Transverse colon (tissue), 4 donors: ENCODE measurements around the gene AIF1L. TPM values are rescaled to one million over a fixed set of nuclear protein-coding genes. Genes with fewer than 3 reads are reported as not detected.
"Not testable (repeated sequence)": the region's sequence is repeated elsewhere in the genome, so short reads cannot be mapped to it uniquely, and the experiment has no call there.

Experiments
- DNase-seq: peaks from one replicate; pipeline ENCODE4 v3.0.0-alpha.2; 2019
- H3K27ac ChIP-seq, 4 donors: fragments of 200-600 bp; sonication (generic); 2 replicates each; pipeline ENCODE4 v1.5.1; 2016 to 2018; ENCODE audit warnings: inconsistent platforms in 4 of 4
- H3K27me3 ChIP-seq: fragments of 200-600 bp; sonication (generic); 2 replicates; pipeline ENCODE4 v1.5.1; 2017; ENCODE audit warnings: inconsistent platforms
- H3K36me3 ChIP-seq, 4 donors: fragments of 200-600 bp; sonication (generic); 2 replicates each; pipeline ENCODE4 v1.5.1; 2017 to 2019; ENCODE audit warnings: inconsistent platforms in 4 of 4
- H3K4me1 ChIP-seq, 4 donors: fragments of 200-600 bp; sonication (generic); 2 replicates each; pipeline ENCODE4 v1.5.1; 2017 to 2020; ENCODE audit warnings: inconsistent platforms in 4 of 4
- H3K4me3 ChIP-seq, 4 donors: fragments of 200-600 bp; sonication (generic); 1 replicate in 1 of 4; 2 replicates in 3 of 4; pipeline versions ENCODE4 v1.5.1 to v1.6.1; 2017 to 2019; ENCODE audit warnings: inconsistent platforms in 4 of 4
- H3K9me3 ChIP-seq, 2 donors: fragments of 200-600 bp; sonication (generic); 2 replicates each; pipeline ENCODE4 v1.5.1; 2017 to 2019; ENCODE audit warnings: inconsistent platforms in 2 of 2
- CTCF ChIP-seq, 5 experiments: fragments of 200-600 bp in 3 of 5; fragments of 450-650 bp in 2 of 5; sonication (generic) in 3 of 5; IDR thresholded peaks; 1 replicate in 2 of 5; 2 replicates in 3 of 5; pipeline ENCODE4 v1.5.1; 2016 to 2017; ENCODE audit warnings: antibody characterized with exemption in 5 of 5, inconsistent platforms in 3 of 5, mild to moderate bottlenecking in 2 of 5, moderate library complexity in 1 of 5
- EP300 ChIP-seq: sonication (generic); formaldehyde crosslinking; IDR thresholded peaks from one replicate; pipeline ENCODE4 v1.6.1; 2017; ENCODE audit warnings: antibody characterized with exemption, low read depth
- POLR2A ChIP-seq: fragments of 450-650 bp; IDR thresholded peaks from one replicate; pipeline ENCODE4 v1.6.1; 2016; ENCODE audit warnings: antibody characterized with exemption, mild to moderate bottlenecking, moderate library complexity
- POLR2AphosphoS5 ChIP-seq, 3 donors: sonication (generic); formaldehyde crosslinking; IDR thresholded peaks; one replicate each; pipeline ENCODE4 v1.6.1; 2016; ENCODE audit warnings: antibody characterized with exemption in 3 of 3
- WGBS, 2 donors: methylation state at CpG; one replicate each; pipeline ENCODE4 v1.1.5; 2018; ENCODE audit warnings: low coverage in 1 of 2; 5-methylcytosine and 5-hydroxymethylcytosine counted together
- in situ Hi-C, 4 donors: fragments of 200-750 bp; cut with MboI; loops; one replicate each; pipeline versions ENCODE4 v1.15.0 to v1.15.1; 2017; ENCODE audit warnings: low sequenced_read_pairs in 3 of 4, low pct_ligation_motif_present in 1 of 4, low pct_unique_long_range_greater_than_20kb in 1 of 4
- intact Hi-C: fragments of 100-400 bp; cut with DNase I; formaldehyde crosslinking; loops from one replicate; pipeline ENCODE4 v1.15.1; 2023; ENCODE audit warnings: low total_unique reads
- total RNA-seq, 4 donors: library from RNA; depleted of rRNA; stranded (reverse); fragments of >200 nt; gene quantifications; one replicate each; pipeline ENCODE4 v1.1.0, GENCODE V29; 2016

AIF1L gene
- total RNA-seq, 4 donors from 2014 or later, result 0.75 to 4.4 (median 1.7) TPM

GRCh38 chr9:131149688-131150053 lies 53.3 kb downstream of the AIF1L start:
- TF ChIP-seq POLR2A (no peak), EP300 (no peak), POLR2AphosphoS5 (IDR thresholded peaks at IDR 0.05) (no peak)
- H3K4me1 ChIP-seq, result no peaks in the 10 kb centered on the region
- peaks cover 0 to 94% (median 47%) of the 10 kb centered on the region in 4 donors for H3K36me3 ChIP-seq
- H3K4me3 ChIP-seq, result no peak overlapping the region
- WGBS, 2 donors, result 70 to 78% methylated on average over 5 of the region's 5 CpGs
- H3K9me3 ChIP-seq, result no peaks in the 10 kb centered on the region
- H3K27me3 ChIP-seq, result no peaks in the 10 kb centered on the region
- no peak overlapping the region for H3K27ac ChIP-seq
- no peak for DNase-seq
- intact Hi-C loops, result no loop called here
- in situ Hi-C loops, result loop anchor here in 1 of 4 donors (25.0 kb wide), 1 partner anchor 313 kb away; no protein-coding TSS in a partner anchor

- peaks cover 0 to 72% (median 33%) of the 10 kb centered on the region in 4 donors for H3K36me3 ChIP-seq
- no peak overlapping the region for H3K4me3 ChIP-seq
- intact Hi-C loops (no loop called here), in situ Hi-C loops (loop anchor here in 1 of 4 donors (25.0 kb wide), 1 partner anchor 309 kb away; no protein-coding TSS in a partner anchor)
- TF ChIP-seq POLR2A (no peak), CTCF (IDR thresholded peaks at IDR 0.05) (no peak), POLR2AphosphoS5 (IDR thresholded peaks at IDR 0.05) (no peak), EP300 (no peak)
- H3K9me3 ChIP-seq, result no peaks in the 10 kb centered on the region
- H3K27me3 ChIP-seq, result no peaks in the 10 kb centered on the region
- no peak overlapping the region for H3K27ac ChIP-seq
- DNase-seq, result no peak
- no peaks in the 10 kb centered on the region for H3K4me1 ChIP-seq
- 85 to 100% methylated on average over 4 of the region's 4 CpGs for WGBS, 2 donors
These were observed 57.3 kb downstream of the AIF1L start for GRCh38 chr9:131153595-131153994.

GRCh38 chr9:131158673-131159072 lies 62.3 kb downstream of the AIF1L start:
- H3K4me1 ChIP-seq, H3K4me3 ChIP-seq, DNase-seq, H3K9me3 ChIP-seq, H3K27ac ChIP-seq, H3K27me3 ChIP-seq: not testable (repeated sequence)
- in situ Hi-C loops (loop anchor here in 1 of 4 donors (25.0 kb wide), 1 partner anchor 304 kb away; no protein-coding TSS in a partner anchor), intact Hi-C loops (loop anchor here (5.0 kb wide), 1 partner anchor 1214 kb away; no protein-coding TSS in a partner anchor)
- H3K36me3 ChIP-seq, result peaks cover 0 to 60% (median 28%) of the 10 kb centered on the region in 4 donors
- WGBS, 2 donors, result 87 to 100% methylated on average over 1 of the region's 1 CpG

- H3K27me3 ChIP-seq, result no peaks in the 10 kb centered on the region
These were observed 64.2 kb downstream of the AIF1L start for GRCh38 chr9:131160416-131161112.

More at GRCh38 chr9:131160416-131161112, 64.2 kb downstream of the AIF1L start:
- intact Hi-C loops (no loop called here), in situ Hi-C loops (loop anchor here in 1 of 4 donors (25.0 kb wide), 1 partner anchor 302 kb away; no protein-coding TSS in a partner anchor)
- no peaks in the 10 kb centered on the region for H3K9me3 ChIP-seq
- TF ChIP-seq POLR2A (no peak), POLR2AphosphoS5 (IDR thresholded peaks at IDR 0.05) (no peak), CTCF (IDR thresholded peaks at IDR 0.05) (no peak), EP300 (no peak)
- peaks cover 0 to 62% (median 29%) of the 10 kb centered on the region in 4 donors for H3K36me3 ChIP-seq
- 94% methylated on average over 1 of the region's 1 CpG; no CpG with 5 or more reads in 1 of the 2 donors for WGBS, 2 donors
- no peak for DNase-seq
- no peaks in the 10 kb centered on the region for H3K4me1 ChIP-seq
- no peak overlapping the region for H3K27ac ChIP-seq
- no peak overlapping the region for H3K4me3 ChIP-seq
